Measurements from ENCODE around the gene GHRL.

DNA sequence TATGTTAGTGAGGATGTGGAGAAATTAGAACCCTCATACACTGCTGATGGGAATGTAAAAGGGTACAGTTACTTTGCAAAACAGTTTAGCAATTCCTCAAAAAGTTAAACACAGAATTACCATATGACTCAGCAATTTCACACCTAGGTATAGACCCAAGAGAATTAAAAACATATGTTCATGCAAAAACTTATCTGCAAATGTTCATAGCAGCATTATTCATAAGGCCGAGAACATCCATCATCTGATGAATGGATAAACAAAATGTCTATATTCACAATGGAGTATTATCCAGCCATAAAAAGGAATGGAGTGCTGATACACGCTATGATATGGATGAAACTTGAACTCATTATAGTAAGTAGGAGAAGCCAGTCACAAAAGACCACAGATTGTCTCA, 17.8 kb upstream of the GHRL start:
- TF ChIP-seq, protein P1, sequence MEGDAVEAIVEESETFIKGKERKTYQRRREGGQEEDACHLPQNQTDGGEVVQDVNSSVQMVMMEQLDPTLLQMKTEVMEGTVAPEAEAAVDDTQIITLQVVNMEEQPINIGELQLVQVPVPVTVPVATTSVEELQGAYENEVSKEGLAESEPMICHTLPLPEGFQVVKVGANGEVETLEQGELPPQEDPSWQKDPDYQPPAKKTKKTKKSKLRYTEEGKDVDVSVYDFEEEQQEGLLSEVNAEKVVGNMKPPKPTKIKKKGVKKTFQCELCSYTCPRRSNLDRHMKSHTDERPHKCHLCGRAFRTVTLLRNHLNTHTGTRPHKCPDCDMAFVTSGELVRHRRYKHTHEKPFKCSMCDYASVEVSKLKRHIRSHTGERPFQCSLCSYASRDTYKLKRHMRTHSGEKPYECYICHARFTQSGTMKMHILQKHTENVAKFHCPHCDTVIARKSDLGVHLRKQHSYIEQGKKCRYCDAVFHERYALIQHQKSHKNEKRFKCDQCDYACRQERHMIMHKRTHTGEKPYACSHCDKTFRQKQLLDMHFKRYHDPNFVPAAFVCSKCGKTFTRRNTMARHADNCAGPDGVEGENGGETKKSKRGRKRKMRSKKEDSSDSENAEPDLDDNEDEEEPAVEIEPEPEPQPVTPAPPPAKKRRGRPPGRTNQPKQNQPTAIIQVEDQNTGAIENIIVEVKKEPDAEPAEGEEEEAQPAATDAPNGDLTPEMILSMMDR (IDR thresholded peaks at IDR 0.05): no peak
- no peak for TF ChIP-seq POLR2A (IDR thresholded peaks at IDR 0.05)
- TF ChIP-seq POLR2AphosphoS5 (IDR thresholded peaks at IDR 0.05): no peak
